ENCODE measurements around the gene ITGB1BP2.
"Not testable (repeated sequence)": the region's sequence is repeated elsewhere in the genome, so short reads cannot be mapped to it uniquely, and the experiment has no call there.

ITGB1BP2 gene

GRCh38 chrX:71302461-71303213 is 1.1 kb downstream of the ITGB1BP2 start:
- no peak for DNase-seq (ENCODE audit: low read depth)

DNA sequence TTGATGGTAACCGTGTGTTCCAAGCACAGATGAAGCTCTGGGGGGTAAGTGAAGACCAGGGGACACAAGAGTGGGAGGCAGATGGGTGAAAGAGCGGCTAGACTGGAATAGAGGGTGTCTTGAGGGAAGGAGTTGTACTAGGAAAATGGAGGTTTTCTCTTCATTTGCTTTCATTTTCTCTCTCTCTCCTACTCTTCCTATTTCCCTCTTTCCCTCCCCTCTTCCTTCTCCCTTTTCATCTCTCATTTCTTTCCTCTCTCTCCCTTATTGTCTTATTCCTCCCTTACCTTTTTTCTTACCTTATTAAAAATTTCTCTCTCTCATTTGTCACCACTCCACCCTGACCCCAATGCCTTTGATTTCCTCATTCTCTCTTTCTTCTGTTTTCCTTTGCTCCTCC is 3.0 kb downstream of the ITGB1BP2 start:
- DNase-seq (ENCODE audit: low read depth): no peak

- peak; percentile 55 for DNase-seq (ENCODE audit: low read depth)
These were observed 14.4 kb downstream of the ITGB1BP2 start for GRCh38 chrX:71315917-71316316.

- DNase-seq (ENCODE audit: low read depth): not testable (repeated sequence)
These were observed 15.4 kb downstream of the ITGB1BP2 start for GRCh38 chrX:71316959-71317358.

- DNase-seq (ENCODE audit: low read depth): no peak
These were observed 18.6 kb downstream of the ITGB1BP2 start for GRCh38 chrX:71320126-71320525.

GRCh38 chrX:71321731-71322130 is 20.2 kb downstream of the ITGB1BP2 start:
- no peak for DNase-seq (ENCODE audit: low read depth)

DNA sequence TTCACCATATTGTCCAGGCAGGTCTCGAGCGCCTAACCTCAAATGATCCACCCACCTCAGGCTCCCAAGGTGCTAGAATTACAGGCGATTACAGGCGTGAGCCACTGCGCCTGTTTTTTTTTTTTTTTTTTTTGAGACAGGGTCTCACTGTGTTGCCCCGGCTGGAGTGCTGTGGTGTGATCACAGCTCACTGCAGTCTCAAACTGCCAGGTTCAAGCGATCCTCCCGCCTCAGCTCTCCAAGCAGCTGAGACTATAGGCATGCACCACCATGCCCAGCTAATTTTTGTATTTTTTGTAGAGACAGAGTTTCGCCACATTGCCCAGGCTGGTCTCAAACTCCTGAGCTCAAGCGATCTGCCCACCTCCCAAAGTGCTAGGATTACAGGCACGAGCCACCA is 22.9 kb downstream of the ITGB1BP2 start:
- not testable (repeated sequence) for DNase-seq (ENCODE audit: low read depth)

- DNase-seq (ENCODE audit: low read depth): no peak
These were observed 24.8 kb downstream of the ITGB1BP2 start for GRCh38 chrX:71326394-71326793.

- DNase-seq (ENCODE audit: low read depth): not testable (repeated sequence)
These were observed 47.7 kb downstream of the ITGB1BP2 start for GRCh38 chrX:71349151-71349665.

- DNase-seq (ENCODE audit: low read depth): not testable (repeated sequence)
These were observed 48.3 kb downstream of the ITGB1BP2 start for GRCh38 chrX:71349867-71350266.

- DNase-seq (ENCODE audit: low read depth): not testable (repeated sequence)
These were observed 50.9 kb downstream of the ITGB1BP2 start for GRCh38 chrX:71352439-71352838.

Data from fibroblast of gingiva (primary cell).